HEK293T (cell line): ENCODE data around the gene TPSG1.

Source experiments
- CTCF ChIA-PET: fragments of 350-600 bp; formaldehyde crosslinking; extraction: SDS; loops from one replicate; lab custom pipeline; 2021; ENCODE audit warnings: antibody characterized with exemption, inconsistent platforms; lab: Yijun Ruan, JAX
- POLR2A ChIA-PET: fragments of 350-600 bp; formaldehyde crosslinking; extraction: SDS; loops from one replicate; lab custom pipeline; 2020; ENCODE audit warnings: antibody characterized with exemption, inconsistent platforms; lab: Yijun Ruan, JAX
- DNase-seq: peaks from one replicate; pipeline ENCODE4 v3.0.0; 2012; ENCODE audit warnings: mixed read lengths; ENCODE audit errors: extremely low spot score
- ARNT ChIP-seq: fragments of 450-650 bp; IDR thresholded peaks from 2 replicates; pipeline ENCODE4 v1.6.1; 2017; ENCODE audit warnings: mild to moderate bottlenecking
- BHLHE40 ChIP-seq: fragments of 450-650 bp; IDR thresholded peaks from 2 replicates; pipeline ENCODE4 v1.6.1; 2016; ENCODE audit warnings: mild to moderate bottlenecking, moderate library complexity, borderline replicate concordance
- CTBP1 ChIP-seq: fragments of 450-650 bp; IDR thresholded peaks from 2 replicates; pipeline ENCODE4 v1.6.1; 2016; ENCODE audit warnings: borderline replicate concordance
- ELF4 ChIP-seq: fragments of 450-650 bp; IDR thresholded peaks from 2 replicates; pipeline ENCODE4 v1.6.1; 2017; ENCODE audit warnings: antibody characterized with exemption
- FOXA1 ChIP-seq: fragments of 450-650 bp; IDR thresholded peaks from 2 replicates; pipeline ENCODE4 v1.6.1; 2016; ENCODE audit warnings: mild to moderate bottlenecking
- FOXK2 ChIP-seq: fragments of 450-650 bp; IDR thresholded peaks from 2 replicates; pipeline ENCODE4 v1.6.1; 2016; ENCODE audit warnings: mild to moderate bottlenecking
- FOXM1 ChIP-seq: fragments of 450-650 bp; IDR thresholded peaks from 2 replicates; pipeline ENCODE4 v1.6.1; 2017; ENCODE audit warnings: mild to moderate bottlenecking, borderline replicate concordance
- HDGF ChIP-seq: fragments of 450-650 bp; IDR thresholded peaks from 2 replicates; pipeline ENCODE4 v1.6.1; 2017; ENCODE audit warnings: antibody characterized with exemption, borderline replicate concordance
- L3MBTL2 ChIP-seq: fragments of 450-650 bp; conservative IDR thresholded peaks from 2 replicates; pipeline ENCODE4 v1.6.1; 2016; ENCODE audit warnings: mild to moderate bottlenecking
- LEF1 ChIP-seq: fragments of 450-650 bp; IDR thresholded peaks from 2 replicates; pipeline ENCODE4 v1.6.1; 2017; ENCODE audit warnings: mild to moderate bottlenecking, borderline replicate concordance
- NFRKB ChIP-seq: fragments of 450-650 bp; IDR thresholded peaks from 2 replicates; pipeline ENCODE4 v1.6.1; 2016; ENCODE audit warnings: mild to moderate bottlenecking, moderate library complexity
- PKNOX1 ChIP-seq: fragments of 450-650 bp; IDR thresholded peaks from 2 replicates; pipeline ENCODE4 v1.6.1; 2016
- SP1 ChIP-seq: fragments of 450-650 bp; IDR thresholded peaks from 2 replicates; pipeline ENCODE4 v1.6.1; 2017
- SUZ12 ChIP-seq: fragments of 450-650 bp; IDR thresholded peaks from 2 replicates; pipeline ENCODE4 v1.6.1; 2016; ENCODE audit warnings: mild to moderate bottlenecking
- TARDBP ChIP-seq: fragments of 450-650 bp; IDR thresholded peaks from 2 replicates; pipeline ENCODE4 v1.6.1; 2016
- ZNF384 ChIP-seq: fragments of 450-650 bp; IDR thresholded peaks from 2 replicates; pipeline ENCODE4 v1.6.1; 2016

TPSG1 gene

GRCh38 chr16:1265826-1266225 lies 40.8 kb upstream of the TPSG1 start:
- ChIA-PET CTCF (no interaction called here), POLR2A (no interaction called here)
- no peak for DNase-seq
- TF ChIP-seq HDGF: no peak
- TF ChIP-seq LEF1: no peak
- TF ChIP-seq PKNOX1: no peak
- no peak for TF ChIP-seq BHLHE40
- TF ChIP-seq NFRKB: no peak
- no peak for TF ChIP-seq ARNT
- TF ChIP-seq FOXK2: no peak
- no peak for TF ChIP-seq FOXA1
- TF ChIP-seq CTBP1: no peak
- no peak for TF ChIP-seq ZNF384
- TF ChIP-seq L3MBTL2: no peak
- TF ChIP-seq FOXM1: no peak
- TF ChIP-seq TARDBP: no peak

GRCh38 chr16:1265090-1265630 lies 40.1 kb upstream of the TPSG1 start:
- CTCF ChIA-PET: no interaction called here
- DNase-seq: no peak
- TF ChIP-seq ARNT (no peak), HDGF (no peak), PKNOX1 (no peak), SP1 (no peak), TARDBP (no peak), NFRKB (no peak), CTBP1 (no peak), FOXK2 (no peak), FOXA1 (no peak), BHLHE40 (no peak), FOXM1 (no peak), L3MBTL2 (no peak), ZNF384 (no peak), SUZ12 (no peak)
- POLR2A ChIA-PET: no interaction called here

- ChIA-PET CTCF (no interaction called here), POLR2A (no interaction called here)
- TF ChIP-seq FOXK2: no peak
- TF ChIP-seq LEF1: no peak
- TF ChIP-seq NFRKB: no peak
- no peak for TF ChIP-seq HDGF
- no peak for TF ChIP-seq BHLHE40
- TF ChIP-seq TARDBP: no peak
- no peak for TF ChIP-seq ARNT
- no peak for TF ChIP-seq PKNOX1
- TF ChIP-seq SP1: no peak
- no peak for TF ChIP-seq ZNF384
- DNase-seq: no peak
Observed at GRCh38 chr16:1264345-1265089, 39.4 kb upstream of the TPSG1 start.

- no peak for DNase-seq
- CTCF ChIA-PET: no interaction called here
- POLR2A ChIA-PET: no interaction called here
- TF ChIP-seq SP1: no peak
- TF ChIP-seq FOXM1: no peak
- TF ChIP-seq L3MBTL2: no peak
- TF ChIP-seq ELF4: no peak
- no peak for TF ChIP-seq TARDBP
Observed at GRCh38 chr16:1263591-1264344, 38.7 kb upstream of the TPSG1 start.

- ChIA-PET CTCF (no interaction called here), POLR2A (no interaction called here)
- DNase-seq: no peak
- TF ChIP-seq NFRKB: no peak
- no peak for TF ChIP-seq HDGF
- TF ChIP-seq CTBP1: no peak
- no peak for TF ChIP-seq FOXM1
Observed at GRCh38 chr16:1262846-1263221, 37.8 kb upstream of the TPSG1 start.

GRCh38 chr16:1262210-1262845 lies 37.3 kb upstream of the TPSG1 start:
- CTCF ChIA-PET: no interaction called here
- POLR2A ChIA-PET: no interaction called here
- TF ChIP-seq NFRKB (no peak), SUZ12 (no peak), LEF1 (no peak)
- DNase-seq: no peak
